ENCODE results near the gene PUS10.
"Not testable (repeated sequence)": the region's sequence is repeated elsewhere in the genome, so short reads cannot be mapped to it uniquely, and the experiment has no call there.

Gene PUS10

DNA sequence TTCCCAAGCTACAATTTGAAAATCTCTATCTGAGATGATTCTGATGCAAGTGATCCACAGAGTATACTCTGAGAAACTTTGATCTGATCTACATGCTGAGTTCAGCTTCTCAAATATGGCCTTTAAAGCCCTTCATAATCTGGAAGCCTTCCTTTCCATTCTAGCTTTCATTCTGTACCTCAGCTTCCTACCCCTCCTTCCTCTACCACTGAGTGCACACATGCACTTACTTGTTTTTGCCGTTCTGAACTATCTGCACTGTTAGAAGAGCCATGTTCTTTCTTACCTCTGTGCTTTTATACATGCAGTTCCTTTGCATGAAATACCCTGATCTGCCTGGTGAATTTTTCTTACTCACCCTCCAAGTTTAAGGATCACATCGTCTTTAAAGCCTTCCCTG, 111.7 kb downstream of the PUS10 start:
- TF ChIP-seq, protein P1, sequence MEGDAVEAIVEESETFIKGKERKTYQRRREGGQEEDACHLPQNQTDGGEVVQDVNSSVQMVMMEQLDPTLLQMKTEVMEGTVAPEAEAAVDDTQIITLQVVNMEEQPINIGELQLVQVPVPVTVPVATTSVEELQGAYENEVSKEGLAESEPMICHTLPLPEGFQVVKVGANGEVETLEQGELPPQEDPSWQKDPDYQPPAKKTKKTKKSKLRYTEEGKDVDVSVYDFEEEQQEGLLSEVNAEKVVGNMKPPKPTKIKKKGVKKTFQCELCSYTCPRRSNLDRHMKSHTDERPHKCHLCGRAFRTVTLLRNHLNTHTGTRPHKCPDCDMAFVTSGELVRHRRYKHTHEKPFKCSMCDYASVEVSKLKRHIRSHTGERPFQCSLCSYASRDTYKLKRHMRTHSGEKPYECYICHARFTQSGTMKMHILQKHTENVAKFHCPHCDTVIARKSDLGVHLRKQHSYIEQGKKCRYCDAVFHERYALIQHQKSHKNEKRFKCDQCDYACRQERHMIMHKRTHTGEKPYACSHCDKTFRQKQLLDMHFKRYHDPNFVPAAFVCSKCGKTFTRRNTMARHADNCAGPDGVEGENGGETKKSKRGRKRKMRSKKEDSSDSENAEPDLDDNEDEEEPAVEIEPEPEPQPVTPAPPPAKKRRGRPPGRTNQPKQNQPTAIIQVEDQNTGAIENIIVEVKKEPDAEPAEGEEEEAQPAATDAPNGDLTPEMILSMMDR (IDR thresholded peaks at IDR 0.05; ENCODE audit: insufficient read depth, low read depth, low read length, missing control alignments) = no peak
- H3K4me3 ChIP-seq (ENCODE audit: low read depth, low read length) = no peak overlapping the region
- no peak for DNase-seq (ENCODE audit: low read depth)

DNA sequence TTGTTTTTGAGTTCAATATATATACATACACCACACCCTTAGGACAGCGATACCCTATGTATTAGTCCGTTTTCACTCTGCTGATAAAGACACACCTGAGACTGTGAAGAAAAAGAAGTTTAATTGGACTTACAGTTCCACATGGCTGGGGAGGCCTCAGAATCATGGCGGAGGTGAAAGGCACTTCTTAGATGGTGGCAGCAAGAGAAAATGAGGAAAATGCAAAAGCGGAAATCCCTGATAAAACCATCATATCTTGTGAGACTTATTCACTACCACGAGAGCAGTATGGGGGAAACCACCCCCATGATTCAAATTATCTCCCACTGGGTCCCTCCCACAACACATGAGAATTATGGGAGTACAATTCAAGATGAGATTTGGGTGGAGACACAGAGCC, 112.2 kb downstream of the PUS10 start:
- not testable (repeated sequence) for DNase-seq (ENCODE audit: low read depth); H3K4me3 ChIP-seq (ENCODE audit: low read depth, low read length)

DNA sequence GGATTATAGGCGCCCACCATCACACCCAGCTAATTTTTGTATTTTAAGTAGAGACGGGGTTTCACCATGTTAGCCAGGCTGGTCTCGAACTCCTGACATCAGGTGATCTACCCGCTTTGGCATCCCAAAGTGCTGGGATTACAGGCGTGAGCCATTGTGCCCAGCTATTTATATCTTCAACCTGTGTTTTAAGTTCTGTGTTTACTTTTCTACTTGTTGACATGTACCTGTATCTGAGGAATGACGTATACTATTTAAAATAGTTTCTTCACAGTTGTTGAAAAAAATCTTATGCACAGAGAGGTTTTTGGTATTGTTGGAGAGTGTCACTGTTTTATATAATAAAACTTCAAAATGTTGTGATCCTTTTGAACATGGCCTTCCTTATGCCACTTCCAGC, 116.8 kb downstream of the PUS10 start:
- not testable (repeated sequence) for H3K4me3 ChIP-seq (ENCODE audit: low read depth, low read length); DNase-seq (ENCODE audit: low read depth)

DNA sequence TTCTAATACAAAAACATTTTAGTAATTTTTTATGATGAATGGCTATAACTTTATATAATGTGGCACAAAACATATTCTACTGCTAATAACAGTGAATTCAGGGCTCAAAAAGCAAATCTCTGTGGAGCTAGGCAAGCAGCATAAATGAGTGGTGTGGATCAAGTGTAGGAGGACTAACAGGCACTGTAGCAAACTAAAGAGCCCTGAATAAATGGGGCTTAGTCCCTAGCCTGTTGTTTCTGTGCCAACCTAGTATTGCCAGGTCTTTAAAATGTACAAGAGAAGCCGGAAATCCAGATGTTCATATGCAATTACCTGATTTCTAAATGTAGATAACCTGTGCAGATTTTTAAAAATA, 118.2 kb downstream of the PUS10 start:
- H3K4me3 ChIP-seq (ENCODE audit: low read depth, low read length) = no peak overlapping the region
- no peak for DNase-seq (ENCODE audit: low read depth)
- TF ChIP-seq, protein P1 (IDR thresholded peaks at IDR 0.05; ENCODE audit: insufficient read depth, low read depth, low read length, missing control alignments) = no peak

DNA sequence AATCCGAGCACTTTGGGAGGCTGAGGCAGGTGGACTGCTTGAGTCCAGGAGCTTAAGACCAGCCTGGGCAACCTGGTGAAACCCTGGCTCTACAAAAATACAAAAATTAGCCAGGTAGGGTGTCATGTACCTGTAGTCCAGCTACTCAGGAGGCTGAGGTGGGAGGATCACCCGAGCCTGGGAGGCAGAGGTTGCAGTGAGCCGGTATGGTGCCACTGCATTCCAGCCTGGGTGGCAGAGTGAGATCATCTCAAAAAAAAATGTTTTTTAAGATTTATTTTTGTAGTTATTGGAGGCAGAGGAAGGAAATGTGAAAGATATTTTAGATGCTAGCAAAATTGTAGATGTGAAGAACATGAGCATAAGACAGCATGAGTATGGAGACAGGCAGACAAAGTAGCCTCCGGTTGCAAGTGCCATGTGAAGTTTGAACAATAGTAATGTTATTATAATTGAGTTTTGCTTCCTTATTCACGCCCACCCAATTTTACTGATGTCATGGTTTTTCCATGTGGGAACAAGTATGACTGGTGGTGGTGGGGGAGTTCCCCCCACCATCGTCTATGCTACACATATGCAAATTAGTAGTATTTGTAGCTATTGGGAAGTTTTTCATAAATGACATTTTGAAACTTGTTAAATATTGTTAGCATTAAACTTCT, 118.7 kb downstream of the PUS10 start:
- TF ChIP-seq, protein P1 (IDR thresholded peaks at IDR 0.05; ENCODE audit: insufficient read depth, low read depth, low read length, missing control alignments) = no peak
- H3K4me3 ChIP-seq (ENCODE audit: low read depth, low read length) = no peak overlapping the region
- DNase-seq (ENCODE audit: low read depth) = peak; percentile 50

DNA sequence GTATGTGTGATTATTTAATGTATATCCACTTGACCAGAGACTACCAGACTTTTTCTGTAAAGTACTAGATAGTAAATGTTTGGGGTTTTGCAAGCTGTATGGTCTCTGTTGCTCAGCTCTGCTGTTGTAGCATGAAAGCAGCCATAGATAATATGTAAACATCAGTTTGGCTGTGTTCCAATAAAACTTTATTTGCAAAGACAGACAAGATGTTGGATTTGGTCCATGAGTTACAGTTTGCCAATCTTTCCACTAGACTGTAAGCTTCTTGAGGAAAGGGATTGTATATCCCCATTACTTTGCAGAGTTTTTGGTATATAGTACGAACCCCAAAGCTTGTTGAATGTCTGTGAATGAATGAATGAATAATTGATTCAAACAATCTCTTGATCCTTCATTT, 119.5 kb downstream of the PUS10 start:
- H3K4me3 ChIP-seq (ENCODE audit: low read depth, low read length) = no peak overlapping the region
- TF ChIP-seq, protein P1 (IDR thresholded peaks at IDR 0.05; ENCODE audit: insufficient read depth, low read depth, low read length, missing control alignments) = no peak
- DNase-seq (ENCODE audit: low read depth) = no peak
